Body of pancreas (tissue), 4 donors: Measurements from ENCODE around the gene NKX1-1. TPM values are rescaled to one million over a fixed set of nuclear protein-coding genes. Genes with fewer than 3 reads are reported as not detected.

ENCODE experiments used
- ATAC-seq: fragments of 150-250 bp; one replicate; pipeline ENCODE4 v1.9.1; 2016
- DNase-seq, 4 donors: peaks; one replicate each; pipeline ENCODE4 v3.0.0-alpha.2; 2019
- H3K27ac ChIP-seq, 4 donors: fragments of 200-600 bp; sonication (generic); 1 replicate in 3 of 4; 2 replicates in 1 of 4; pipeline versions ENCODE4 v1.5.1 to v1.6.1; 2016 to 2019; ENCODE audit warnings: mild to moderate bottlenecking in 1 of 4, mixed read lengths in 1 of 4, moderate library complexity in 1 of 4
- H3K27me3 ChIP-seq, 2 donors: fragments of 200-600 bp; sonication (generic); one replicate each; pipeline ENCODE4 v1.6.0; 2016; ENCODE audit warnings: mild to moderate bottlenecking in 1 of 2
- H3K36me3 ChIP-seq, 2 donors: fragments of 200-600 bp; sonication (generic); replicated peaks in 1 of 2; 2 replicates each; pipeline ENCODE4 v1.5.1; 2016; ENCODE audit warnings: low read depth in 2 of 2; ENCODE audit not compliant: insufficient read depth in 1 of 2
- H3K4me1 ChIP-seq: fragments of 200-600 bp; sonication (generic); one replicate; pipeline ENCODE4 v1.6.0; 2016
- H3K4me3 ChIP-seq, 2 donors: fragments of 200-600 bp; sonication (generic); 1 replicate in 1 of 2; 2 replicates in 1 of 2; pipeline ENCODE4 v1.5.1; 2016 to 2019
- H3K9me3 ChIP-seq, 3 donors: fragments of 200-600 bp; sonication (generic); 1 replicate in 2 of 3; 2 replicates in 1 of 3; pipeline ENCODE4 v1.5.1; 2016
- POLR2A ChIP-seq, 3 donors: fragments of 450-650 bp; IDR thresholded peaks; one replicate each; pipeline ENCODE4 v1.6.1; 2016; ENCODE audit warnings: antibody characterized with exemption in 3 of 3, mild to moderate bottlenecking in 2 of 3
- WGBS, 2 donors: methylation state at CpG; one replicate each; pipeline ENCODE4 v1.1.5; 2017; 5-methylcytosine and 5-hydroxymethylcytosine counted together
- intact Hi-C: fragments of 100-400 bp; cut with DNase I; formaldehyde crosslinking; loops from one replicate; pipeline ENCODE4 v1.15.1; 2023
- total RNA-seq, 2 donors: library from RNA; depleted of rRNA; stranded (reverse); fragments of >200 nt; gene quantifications; one replicate each; pipeline ENCODE4 v1.1.0, GENCODE V29; 2016
- TF ChIP-seq, protein P1 (sequence below), 7 experiments: fragments of 450-650 bp in 4 of 7; fragments of 200-600 bp in 3 of 7; sonication (generic) in 3 of 7; IDR thresholded peaks; one replicate each; pipeline ENCODE4 v1.5.1; 2016 to 2019; ENCODE audit warnings: antibody characterized with exemption in 7 of 7

NKX1-1 gene
- total RNA-seq, 2 donors from 2014 or later = not detected

GRCh38 chr4:1370321-1371124 lies 35.7 kb downstream of the NKX1-1 start:
- peak in 3 of 4 donors; percentile 16 to 21 (median 21) for DNase-seq
- Histone ChIP-seq H3K36me3 (peaks cover 0 to under 1% of the 10 kb centered on the region in 2 donors), H3K27ac (no peak overlapping the region), H3K4me3 (no peak overlapping the region), H3K4me1 (peaks cover 12% of the 10 kb centered on the region), H3K27me3 (no peaks in the 10 kb centered on the region), H3K9me3 (no peaks in the 10 kb centered on the region)
- ATAC-seq = no peak
- TF ChIP-seq POLR2A (IDR thresholded peaks at IDR 0.05) = no peak
- TF ChIP-seq, protein P1, sequence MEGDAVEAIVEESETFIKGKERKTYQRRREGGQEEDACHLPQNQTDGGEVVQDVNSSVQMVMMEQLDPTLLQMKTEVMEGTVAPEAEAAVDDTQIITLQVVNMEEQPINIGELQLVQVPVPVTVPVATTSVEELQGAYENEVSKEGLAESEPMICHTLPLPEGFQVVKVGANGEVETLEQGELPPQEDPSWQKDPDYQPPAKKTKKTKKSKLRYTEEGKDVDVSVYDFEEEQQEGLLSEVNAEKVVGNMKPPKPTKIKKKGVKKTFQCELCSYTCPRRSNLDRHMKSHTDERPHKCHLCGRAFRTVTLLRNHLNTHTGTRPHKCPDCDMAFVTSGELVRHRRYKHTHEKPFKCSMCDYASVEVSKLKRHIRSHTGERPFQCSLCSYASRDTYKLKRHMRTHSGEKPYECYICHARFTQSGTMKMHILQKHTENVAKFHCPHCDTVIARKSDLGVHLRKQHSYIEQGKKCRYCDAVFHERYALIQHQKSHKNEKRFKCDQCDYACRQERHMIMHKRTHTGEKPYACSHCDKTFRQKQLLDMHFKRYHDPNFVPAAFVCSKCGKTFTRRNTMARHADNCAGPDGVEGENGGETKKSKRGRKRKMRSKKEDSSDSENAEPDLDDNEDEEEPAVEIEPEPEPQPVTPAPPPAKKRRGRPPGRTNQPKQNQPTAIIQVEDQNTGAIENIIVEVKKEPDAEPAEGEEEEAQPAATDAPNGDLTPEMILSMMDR (IDR thresholded peaks at IDR 0.05) = no peak
- intact Hi-C loops = no loop called here
- WGBS, 2 donors = 89 to 94% methylated on average over 17 to 27 of the region's 29 CpGs

DNA sequence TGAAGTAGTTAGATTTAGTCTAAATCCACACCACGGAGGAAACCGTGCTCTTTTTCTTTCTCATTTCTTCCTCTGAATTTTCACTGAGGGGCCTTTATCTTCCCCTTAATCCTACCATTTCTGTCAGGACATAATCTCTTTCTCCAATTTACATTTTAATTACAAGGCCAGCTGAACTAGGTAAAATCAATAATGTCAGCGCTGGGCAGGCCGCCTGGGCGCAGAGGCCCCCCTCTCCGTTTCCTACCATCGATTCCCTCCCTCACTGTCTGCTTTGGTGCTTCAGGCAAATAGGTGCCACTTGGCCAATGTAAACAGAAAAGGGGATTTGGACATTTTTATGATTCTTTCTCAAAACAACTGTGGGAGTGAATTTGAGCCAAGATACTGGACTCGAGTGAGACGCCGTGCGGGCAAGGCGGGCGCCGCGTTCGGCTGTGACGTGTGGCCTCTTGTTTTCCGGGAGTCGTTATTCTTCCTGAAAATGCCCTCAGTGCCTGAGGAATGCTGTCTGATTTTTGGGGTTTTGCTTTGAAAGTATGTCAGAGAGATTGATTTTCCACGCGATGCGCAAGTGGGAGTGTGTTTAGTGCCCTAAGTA lies 36.7 kb downstream of the NKX1-1 start:
- 61 to 75% methylated on average over 22 of the region's 22 CpGs for WGBS, 2 donors
- ATAC-seq (peak; percentile 41), DNase-seq (peak in 2 of 4 donors; percentile 17 to 20)
- Histone ChIP-seq H3K9me3 (no peaks in the 10 kb centered on the region), H3K4me3 (no peak overlapping the region), H3K27ac (peak overlapping the region; percentile 10 to 41 (median 28)), H3K36me3 (no peaks in the 10 kb centered on the region), H3K4me1 (peaks cover 21% of the 10 kb centered on the region), H3K27me3 (no peaks in the 10 kb centered on the region)
- intact Hi-C loops = no loop called here
- TF ChIP-seq, protein P1 (IDR thresholded peaks at IDR 0.05) = no peak
- no peak for TF ChIP-seq POLR2A (IDR thresholded peaks at IDR 0.05)

GRCh38 chr4:1369091-1369450 lies 37.2 kb downstream of the NKX1-1 start:
- Histone ChIP-seq H3K4me3 (no peak overlapping the region), H3K4me1 (peaks cover 21% of the 10 kb centered on the region), H3K27ac (peak overlapping the region in 3 of 4 donors; percentile 17 to 41 (median 38)), H3K27me3 (no peaks in the 10 kb centered on the region), H3K9me3 (no peaks in the 10 kb centered on the region), H3K36me3 (no peaks in the 10 kb centered on the region)
- DNase-seq = no peak
- 63 to 74% methylated on average over 8 to 18 of the region's 18 CpGs for WGBS, 2 donors
- intact Hi-C loops = no loop called here
- no peak for ATAC-seq
- TF ChIP-seq, protein P1 (IDR thresholded peaks at IDR 0.05) = no peak
- no peak for TF ChIP-seq POLR2A (IDR thresholded peaks at IDR 0.05)

DNA sequence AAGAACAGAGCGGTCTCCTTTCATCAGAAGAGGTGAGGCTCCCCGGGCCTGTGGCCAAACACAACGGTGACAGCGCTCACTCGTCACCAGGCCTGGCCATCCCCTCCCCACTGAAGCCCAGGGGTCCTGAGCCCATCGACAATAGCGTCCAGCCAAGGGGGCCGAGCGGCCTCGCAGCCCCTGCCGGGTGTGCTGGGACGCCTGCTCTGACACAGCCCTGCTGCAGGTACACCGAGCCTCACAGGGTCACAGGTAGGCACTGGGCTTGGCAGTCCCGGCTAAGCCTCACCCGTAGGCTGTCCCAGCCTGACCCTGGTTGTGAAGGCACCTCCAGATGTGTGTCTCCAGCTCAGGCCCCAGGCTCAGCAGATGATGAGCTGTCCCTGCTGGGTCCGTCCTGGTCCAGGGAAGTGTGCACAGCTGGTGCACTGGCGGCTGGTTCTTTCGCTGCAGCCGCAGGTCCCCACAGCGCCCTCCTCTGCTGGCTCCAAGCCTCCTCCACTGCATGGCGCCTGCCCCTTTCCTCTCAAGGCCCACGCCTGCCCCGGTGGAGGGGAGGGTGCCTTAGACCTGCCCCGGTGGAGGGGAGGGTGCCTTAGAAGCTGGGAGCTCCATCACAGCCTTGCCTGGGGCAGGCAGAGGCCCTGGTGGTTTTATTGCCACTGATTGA lies 37.7 kb downstream of the NKX1-1 start:
- no peak overlapping the region for H3K4me3 ChIP-seq
- no peaks in the 10 kb centered on the region for H3K36me3 ChIP-seq
- TF ChIP-seq POLR2A (IDR thresholded peaks at IDR 0.05) = no peak
- TF ChIP-seq, protein P1 (IDR thresholded peaks at IDR 0.05) = no peak
- H3K27me3 ChIP-seq = no peaks in the 10 kb centered on the region
- H3K9me3 ChIP-seq = no peaks in the 10 kb centered on the region
- 79 to 89% methylated on average over 7 to 22 of the region's 24 CpGs for WGBS, 2 donors
- ATAC-seq (no peak), DNase-seq (peak in 3 of 4 donors; percentile 12 to 26 (median 17))
- intact Hi-C loops = no loop called here
- peaks cover 21% of the 10 kb centered on the region for H3K4me1 ChIP-seq
- H3K27ac ChIP-seq = no peak overlapping the region
